ENCODE results near the gene CFAP74.

CFAP74 gene

DNA sequence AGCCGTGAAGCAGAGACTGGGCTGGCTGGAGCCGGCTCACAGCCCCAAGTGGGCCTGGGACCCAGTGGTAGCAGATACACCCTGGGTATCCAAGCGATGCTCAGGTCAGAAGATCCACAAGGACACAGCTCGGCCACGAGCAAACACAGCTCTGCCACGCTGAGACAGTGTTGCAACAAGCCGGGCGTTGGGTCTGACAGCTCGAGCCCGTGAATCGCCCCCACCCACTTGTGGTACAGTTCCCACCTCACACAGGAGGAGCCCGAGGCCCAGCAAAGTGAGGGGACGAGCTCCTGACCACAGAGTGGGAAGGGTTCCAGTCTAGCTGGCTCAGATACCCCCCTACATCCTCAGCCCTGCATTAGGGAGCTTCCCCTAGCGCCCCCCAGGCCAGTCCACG, 37.7 kb upstream of the CFAP74 start:
- DNase-seq (ENCODE audit: low read depth, low spot score) = no peak

DNA sequence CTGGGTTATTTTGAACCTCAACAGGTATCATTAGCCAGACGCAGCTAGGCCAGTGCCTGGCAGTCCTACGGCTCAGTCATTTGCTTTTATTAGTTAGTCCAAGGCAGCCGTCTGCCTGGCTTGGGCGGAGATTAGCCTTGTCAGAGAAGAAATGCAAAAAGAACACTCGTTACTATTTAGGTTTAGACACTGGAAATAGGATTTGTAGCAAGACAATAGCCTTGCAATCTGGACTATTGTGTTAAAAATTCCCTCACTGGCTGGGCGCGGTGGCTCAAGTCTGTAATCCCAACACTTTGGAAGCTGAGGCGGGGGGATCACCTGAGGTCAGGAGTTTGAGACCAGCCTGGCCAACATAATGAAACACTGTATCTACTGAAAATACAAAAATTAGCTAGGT, 35.7 kb upstream of the CFAP74 start:
- no peak for DNase-seq (ENCODE audit: low read depth, low spot score)

DNA sequence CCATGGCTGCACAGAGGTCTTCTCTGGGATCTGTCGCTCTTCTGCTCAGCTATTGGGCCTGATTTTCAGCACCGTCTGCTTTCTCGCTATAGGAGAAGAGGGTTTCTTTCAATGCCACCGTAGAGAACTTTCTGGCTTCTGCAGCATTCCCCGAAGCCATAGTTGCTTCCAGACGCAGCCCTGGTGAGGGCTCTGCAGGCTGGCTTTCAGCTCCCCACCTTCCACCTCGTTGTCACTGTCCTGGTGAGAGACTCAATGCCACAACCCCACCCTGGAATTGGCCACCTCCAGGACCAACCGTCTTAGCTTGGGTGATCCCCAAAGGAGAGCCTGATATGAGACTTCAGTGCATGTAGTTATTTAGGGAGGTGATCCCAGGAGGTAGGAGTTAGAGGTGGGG, 34.6 kb upstream of the CFAP74 start:
- no peak for DNase-seq (ENCODE audit: low read depth, low spot score)

DNA sequence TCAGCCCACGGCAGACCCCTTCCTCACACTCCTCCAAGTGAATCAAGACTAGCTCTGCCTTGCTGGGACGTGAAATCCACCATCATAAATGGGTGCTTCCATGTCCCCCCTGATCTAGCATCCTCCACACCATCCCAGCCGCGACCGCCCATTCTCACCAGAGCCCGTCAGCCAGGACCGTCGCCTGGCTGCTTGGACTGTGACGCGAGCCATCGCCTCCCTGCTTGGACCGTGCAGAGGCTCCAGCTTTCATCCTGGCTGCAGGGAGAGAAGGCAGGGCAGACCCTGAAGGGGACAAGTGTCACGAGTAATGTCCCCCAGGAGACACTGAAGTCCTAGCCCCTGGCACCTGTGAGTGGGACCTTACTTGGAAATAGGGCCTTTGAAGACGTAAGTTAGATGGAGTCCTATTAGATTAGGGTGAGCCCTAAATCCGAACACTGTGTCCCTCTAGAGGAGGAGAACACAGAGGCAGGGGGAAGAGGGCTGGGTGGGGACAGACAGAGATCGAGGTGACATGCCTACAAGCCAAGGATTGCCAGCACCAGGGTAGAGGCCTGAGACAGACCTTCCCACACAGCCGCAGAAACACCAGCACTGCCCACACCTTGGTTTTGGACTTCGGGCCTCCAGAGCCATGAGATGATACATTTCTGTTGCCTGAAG, 33.9 kb upstream of the CFAP74 start:
- DNase-seq (ENCODE audit: low read depth, low spot score) = no peak

DNA sequence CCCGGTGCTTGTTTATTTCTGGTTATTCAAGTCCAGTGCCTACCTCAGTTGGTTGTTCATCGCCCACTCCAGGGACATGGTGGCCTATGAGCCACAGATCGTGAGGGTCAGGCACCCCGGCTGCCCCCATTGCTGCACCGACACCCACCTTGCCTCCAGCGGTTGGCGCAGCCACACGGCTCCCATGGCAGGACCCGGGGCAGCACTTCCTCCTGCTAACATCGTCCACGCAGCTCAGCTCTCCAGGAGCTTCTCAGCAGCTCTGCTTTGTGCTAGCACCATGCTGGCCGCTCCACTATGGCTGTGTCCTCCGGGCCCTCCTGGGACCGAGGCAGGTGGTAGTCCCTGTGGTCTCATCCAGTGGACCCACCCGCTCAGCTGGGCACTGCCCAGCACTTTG, 32.7 kb upstream of the CFAP74 start:
- no peak for DNase-seq (ENCODE audit: low read depth, low spot score)

DNA sequence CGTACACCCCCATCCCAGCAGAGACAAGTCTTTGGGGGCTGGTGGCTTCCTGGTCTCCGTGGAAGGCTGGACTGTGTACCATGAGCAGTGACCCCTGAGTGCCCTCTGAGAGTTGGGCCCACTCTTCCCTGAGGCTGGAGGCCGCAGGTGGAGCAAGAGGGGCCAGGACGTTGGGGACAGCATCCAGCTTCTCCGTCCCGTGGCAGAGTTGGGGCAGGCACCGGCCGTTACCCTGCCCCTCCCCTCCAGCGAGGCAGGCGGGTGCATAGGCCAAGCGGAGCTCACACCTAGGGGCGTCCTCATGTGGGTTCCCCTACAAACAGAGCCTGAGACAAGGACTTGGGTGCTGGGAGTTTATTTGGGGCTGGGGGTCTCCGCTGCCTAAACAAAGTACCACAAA, 29.6 kb upstream of the CFAP74 start:
- no peak for DNase-seq (ENCODE audit: low read depth, low spot score)

DNA sequence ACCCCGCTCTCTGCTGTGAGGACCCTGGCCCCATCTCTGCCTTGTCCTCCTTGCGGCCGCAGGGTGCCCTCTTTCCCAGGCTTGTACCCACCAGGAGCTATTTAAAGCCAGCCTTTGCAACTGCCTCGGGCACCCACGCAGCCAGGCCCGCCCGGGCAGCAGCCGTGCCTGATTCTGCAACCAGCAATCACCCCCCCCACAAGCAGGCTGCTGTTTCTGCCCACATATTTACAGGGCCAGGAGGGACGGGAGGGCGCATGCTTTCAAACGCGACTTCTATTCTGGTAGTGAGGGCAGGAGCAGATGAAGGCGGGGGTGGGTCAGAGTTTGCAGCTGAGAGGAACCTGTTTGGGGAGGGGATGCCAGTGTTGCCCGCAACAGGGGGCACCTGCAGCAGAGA, 29.2 kb upstream of the CFAP74 start:
- DNase-seq (ENCODE audit: low read depth, low spot score) = no peak

DNA sequence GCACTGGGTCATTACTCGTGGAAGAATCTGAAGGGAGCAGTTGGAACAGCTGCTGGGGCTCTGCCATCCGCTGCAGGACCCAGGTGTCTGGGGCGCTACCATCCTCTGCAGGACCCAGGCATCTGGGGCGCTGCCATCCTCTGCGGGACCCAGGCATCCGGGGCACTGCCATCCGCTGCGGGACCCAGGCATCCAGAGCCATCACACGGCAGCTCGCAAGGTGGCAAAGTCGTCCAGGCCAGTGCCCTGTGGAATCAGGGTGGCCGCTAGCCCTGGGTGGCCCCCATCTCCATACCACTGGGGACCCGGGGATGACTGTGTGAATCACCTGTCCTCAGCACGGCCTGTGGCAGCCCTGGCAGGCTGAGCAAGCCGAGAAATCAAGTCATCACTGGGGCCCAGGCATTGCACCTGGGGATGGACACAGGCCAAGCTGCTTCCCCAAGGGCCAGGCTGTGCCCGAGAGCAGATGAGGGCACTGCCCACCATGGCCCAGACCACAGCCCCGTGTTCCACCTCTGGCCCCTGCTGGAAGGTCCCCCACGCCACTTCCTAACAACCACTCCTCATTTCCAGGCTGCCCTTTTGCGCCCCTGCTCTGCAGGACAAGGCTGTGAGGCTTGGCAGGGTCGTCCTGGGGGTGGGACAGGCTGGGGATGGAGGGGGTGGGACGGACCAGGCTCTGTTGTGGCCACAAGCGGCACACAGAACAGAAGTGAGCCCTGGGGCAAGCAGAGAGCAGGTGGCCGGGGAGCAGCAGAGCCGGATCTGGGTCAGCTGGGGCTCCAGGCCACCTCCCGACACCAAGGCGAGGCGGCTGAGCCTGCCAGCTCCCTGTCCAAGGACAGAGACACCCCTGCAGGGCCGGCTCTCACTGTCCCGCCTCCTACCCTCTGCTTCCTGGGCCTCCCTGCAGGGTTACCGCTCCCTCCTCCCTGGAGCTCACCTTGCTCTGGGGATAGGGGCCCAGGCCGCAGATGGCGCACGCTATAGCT, 28.3 kb upstream of the CFAP74 start:
- no peak for DNase-seq (ENCODE audit: low read depth, low spot score)

DNA sequence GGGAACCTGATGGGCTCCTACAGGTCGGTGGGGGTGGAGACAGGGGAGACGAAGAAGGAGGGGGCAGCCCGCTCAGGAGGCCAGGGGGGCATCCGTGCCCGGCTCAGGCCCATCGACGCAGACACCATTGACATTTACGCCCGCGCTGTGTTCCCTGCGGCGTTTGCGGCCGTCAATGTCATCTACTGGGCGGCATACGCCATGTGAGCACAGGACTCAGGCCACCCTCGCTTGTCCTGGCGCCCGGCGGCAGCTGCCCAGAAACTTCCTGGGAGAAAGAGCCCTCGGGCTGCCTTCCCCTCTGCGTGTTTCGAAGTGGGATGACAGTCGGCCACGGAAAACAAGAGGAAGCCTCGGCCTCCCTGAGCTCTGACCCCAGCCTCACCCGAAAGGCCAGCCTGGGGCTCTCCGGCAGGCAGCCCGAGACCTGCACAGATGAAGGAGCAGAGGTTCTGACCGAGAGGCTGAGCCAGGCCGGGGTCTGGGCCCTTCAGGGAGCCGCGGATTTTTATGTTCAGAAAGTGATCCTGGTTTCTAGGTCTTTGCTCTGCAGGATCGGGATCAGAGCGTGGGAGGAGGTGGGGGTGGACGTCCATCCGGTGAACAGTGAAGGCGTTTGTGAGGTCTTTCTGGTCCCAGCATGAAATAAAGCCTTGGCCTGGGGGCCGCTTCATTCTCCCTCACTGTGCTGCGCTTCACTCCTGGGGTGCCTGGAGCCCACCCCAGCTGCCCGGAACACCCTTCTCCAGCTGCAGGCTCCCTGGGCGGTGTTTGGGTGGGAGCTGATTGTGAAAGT, 26.7 kb upstream of the CFAP74 start:
- no peak for DNase-seq (ENCODE audit: low read depth, low spot score)

DNA sequence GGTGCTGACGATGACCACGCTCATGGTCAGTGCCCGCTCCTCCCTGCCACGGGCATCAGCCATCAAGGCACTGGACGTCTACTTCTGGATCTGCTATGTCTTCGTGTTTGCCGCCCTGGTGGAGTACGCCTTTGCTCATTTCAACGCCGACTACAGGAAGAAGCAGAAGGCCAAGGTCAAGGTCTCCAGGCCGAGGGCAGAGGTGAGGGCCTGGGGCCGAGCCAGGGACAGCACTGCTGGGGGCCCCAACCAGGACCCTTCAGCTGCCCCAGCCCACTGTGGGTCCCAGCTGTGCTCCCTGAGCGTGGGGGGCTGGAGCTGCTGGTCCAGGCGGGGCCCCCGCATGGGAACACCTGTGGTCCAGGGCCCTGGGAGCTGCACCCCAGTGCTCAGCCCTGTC, 26.0 kb upstream of the CFAP74 start:
- DNase-seq (ENCODE audit: low read depth, low spot score) = no peak

DNA sequence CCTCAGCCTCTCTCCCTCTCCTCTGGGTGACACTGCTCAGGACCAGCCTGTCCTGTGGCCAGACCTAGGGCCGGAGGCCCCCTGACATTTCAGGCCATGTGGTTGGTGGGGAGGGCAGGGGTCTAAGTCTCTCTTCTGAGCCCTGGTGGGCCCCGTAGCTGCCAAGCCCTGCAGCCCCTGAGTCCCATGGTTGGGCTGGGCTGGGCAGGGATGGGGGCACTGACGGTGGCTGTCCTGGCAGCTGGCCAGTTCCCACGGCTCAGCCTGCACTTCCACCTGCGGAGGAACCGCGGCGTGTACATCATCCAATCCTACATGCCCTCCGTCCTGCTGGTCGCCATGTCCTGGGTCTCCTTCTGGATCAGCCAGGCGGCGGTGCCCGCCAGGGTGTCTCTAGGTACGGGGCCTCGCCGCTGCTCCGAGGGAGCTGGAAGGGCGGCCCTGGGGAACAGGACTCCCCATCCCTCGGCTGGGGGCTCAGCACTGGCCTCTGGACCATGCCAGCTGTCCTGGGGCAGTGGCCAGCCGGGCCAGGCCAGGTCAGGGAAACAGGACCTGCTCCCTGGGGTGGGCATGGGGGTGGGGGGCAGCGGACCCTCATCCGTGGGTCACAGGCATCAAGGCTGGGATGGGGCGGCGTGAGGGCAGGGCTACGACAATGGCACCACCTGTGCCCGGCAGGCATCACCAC, 25.4 kb upstream of the CFAP74 start:
- no peak for DNase-seq (ENCODE audit: low read depth, low spot score)

DNA sequence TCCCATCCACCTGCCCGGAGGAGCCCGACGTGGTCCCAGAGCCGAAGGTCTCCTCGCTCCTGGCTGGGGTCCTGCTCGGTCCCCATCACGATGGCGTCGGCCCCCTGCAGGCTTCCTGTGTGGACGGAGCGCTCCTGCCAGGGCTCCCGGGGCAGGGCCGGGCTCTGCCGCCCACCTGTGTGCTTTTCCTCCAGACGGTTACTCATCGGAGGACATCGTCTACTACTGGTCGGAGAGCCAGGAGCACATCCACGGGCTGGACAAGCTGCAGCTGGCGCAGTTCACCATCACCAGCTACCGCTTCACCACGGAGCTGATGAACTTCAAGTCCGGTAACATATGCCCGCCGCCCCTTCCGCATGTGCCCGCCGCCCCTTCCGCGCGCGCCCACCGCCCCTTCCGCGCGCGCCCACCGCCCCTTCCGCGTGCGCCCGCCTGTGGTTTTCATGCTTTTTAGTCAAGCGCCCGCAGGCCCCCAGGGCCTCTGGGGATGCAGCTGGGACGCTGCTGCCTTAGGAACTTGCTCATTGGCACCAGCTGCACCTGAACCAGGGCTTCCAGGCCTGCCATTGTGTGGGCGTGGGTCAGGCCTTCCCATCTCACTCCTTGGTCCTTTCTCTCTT, 24.5 kb upstream of the CFAP74 start:
- no peak for DNase-seq (ENCODE audit: low read depth, low spot score)

DNA sequence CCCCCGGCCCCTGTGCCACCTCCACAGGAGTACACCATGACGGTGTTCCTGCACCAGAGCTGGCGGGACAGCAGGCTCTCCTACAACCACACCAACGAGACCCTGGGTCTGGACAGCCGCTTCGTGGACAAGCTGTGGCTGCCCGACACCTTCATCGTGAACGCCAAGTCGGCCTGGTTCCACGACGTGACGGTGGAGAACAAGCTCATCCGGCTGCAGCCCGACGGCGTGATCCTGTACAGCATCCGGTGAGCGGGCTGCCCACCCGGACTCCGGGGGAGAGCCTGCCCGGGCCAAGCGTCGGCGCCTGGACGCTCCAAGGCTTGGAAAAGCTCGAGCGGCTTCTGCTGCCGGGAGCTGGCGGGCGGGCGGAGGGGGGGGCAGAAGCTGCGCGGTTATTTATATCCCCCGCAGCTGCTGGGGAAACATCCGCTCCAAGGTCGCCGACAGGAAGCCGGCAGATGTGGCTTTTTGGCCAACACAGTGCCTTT, 21.9 kb upstream of the CFAP74 start:
- DNase-seq (ENCODE audit: low read depth, low spot score) = no peak

DNA sequence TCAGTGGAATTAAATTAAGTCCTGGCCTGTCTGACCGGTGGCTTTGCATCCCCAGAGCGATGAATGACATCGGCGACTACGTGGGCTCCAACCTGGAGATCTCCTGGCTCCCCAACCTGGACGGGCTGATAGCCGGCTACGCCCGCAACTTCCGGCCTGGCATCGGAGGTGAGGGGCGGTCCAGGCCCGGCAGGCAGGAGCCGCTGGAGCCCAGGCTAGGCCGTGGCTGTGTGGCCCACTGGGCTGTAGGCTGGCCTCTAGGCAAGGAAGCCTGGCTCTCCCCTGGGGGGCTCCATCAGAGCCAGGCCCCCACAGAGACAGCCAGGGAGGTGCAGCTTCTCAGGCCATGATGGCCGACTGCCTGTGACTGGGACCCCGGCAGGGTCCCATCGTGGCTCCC, 21.3 kb upstream of the CFAP74 start:
- no peak for DNase-seq (ENCODE audit: low read depth, low spot score)

DNA sequence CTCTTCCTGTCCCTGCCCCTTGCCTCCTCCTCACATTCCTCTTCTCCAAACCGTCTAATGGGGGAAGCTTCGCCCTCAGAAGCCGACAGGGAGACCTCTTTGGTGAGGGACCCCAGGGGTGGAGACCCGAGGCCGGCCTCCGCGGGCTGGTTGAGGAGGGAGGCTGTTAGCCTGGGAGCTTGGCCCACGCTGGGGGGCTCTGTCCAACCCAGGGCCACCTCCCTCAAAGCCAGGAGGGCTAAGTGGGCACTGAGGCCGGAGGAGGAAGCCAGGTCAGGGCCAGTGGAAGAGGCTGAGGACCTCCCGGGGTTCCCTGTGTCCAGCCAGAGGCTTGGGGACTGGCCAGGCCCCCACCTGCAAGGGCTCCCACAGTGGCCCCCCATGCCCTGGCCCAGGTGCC, 20.9 kb upstream of the CFAP74 start:
- no peak for DNase-seq (ENCODE audit: low read depth, low spot score)

DNA sequence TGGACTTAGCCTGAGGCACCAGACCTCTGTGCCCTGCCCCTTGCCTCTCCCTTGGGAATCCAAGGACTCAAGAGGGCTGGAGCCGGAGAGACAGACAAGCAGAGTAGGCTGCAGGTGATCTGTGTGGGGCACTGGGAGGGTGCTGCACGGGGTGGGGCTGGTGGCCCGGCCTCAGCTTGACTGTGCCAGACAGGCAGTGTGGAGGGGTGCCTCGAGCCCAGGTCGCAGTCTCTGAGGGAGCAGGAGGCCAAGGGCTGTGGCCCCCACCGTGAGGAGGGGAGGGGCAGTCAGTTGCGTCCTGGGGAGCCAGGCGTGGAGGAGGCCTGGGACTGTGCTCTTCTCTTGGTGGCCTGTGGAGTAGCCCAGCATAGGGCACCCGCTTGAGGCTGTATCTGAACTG, 19.6 kb upstream of the CFAP74 start:
- DNase-seq (ENCODE audit: low read depth, low spot score) = no peak

DNA sequence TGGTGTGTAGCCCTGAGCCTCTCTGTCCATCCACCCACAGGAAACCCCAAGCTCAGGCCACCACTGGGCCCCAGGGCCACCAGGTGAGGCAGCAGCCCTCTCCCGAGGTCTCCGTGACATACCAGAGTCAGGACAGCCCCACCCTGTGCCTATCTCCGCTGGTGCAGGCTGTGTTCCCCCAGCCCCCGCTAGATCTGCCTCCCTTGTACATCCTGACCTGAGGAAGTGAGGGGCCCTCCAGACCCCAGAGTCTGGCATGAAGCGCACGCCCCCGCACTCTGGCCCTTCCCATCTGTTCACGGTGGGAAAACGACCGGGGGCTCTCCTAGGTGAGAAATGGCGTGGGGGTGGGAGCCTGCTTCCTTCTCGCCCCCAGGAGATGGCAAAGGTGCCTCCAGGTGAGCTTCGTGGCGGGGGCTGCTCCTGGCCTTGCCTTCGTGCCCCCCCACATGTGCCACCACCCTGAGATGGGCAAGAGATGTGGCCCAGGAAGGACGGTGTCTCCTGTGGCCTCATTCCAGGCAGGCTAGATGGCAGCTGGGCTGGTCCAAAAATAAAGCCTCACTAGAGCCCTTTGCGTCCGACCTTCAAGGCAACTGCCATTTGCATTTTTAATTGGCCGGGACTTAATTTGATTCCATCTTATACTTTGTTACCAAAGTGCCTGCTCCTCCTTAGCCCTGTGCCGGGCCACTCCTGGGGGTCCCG, 18.6 kb upstream of the CFAP74 start:
- DNase-seq (ENCODE audit: low read depth, low spot score) = no peak

DNA sequence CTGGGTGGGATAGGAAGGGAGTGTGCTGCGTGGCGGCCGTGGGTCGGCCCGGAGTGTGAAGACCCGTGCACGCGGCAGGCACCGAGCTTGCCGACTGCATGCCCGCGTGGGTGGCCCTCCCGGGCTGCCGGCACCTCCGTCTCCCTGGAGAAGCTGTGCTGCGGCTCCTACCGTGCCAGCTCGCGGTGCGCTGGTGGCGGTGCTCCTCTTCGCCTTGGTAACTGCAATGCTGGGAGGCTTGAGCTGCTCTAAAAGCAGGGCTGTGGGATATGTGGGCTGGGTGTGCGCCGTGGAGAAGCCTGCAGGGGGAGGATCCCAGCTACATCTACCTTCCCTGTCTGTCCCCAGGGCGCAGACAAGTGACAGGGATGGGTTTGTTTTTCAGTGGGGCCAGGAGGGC, 18.0 kb upstream of the CFAP74 start:
- no peak for DNase-seq (ENCODE audit: low read depth, low spot score)

DNA sequence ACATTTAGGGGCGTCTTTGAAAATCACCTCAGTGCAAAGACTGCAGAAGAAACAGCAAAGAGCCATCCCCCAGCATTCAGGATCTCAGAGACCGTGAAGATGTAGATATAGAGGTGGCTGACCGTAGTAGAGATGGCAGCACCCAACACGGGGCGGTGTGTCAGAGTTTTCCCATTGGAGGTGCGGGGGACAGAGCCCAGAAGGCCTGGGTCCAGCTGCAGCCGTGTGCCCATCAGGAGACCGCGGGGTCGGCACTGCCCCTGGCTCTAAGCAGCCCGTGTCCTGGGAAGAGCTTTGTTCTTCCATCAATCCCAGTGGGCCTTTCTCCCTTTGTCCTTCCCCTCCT, 16.7 kb upstream of the CFAP74 start:
- DNase-seq (ENCODE audit: low read depth, low spot score) = no peak

DNA sequence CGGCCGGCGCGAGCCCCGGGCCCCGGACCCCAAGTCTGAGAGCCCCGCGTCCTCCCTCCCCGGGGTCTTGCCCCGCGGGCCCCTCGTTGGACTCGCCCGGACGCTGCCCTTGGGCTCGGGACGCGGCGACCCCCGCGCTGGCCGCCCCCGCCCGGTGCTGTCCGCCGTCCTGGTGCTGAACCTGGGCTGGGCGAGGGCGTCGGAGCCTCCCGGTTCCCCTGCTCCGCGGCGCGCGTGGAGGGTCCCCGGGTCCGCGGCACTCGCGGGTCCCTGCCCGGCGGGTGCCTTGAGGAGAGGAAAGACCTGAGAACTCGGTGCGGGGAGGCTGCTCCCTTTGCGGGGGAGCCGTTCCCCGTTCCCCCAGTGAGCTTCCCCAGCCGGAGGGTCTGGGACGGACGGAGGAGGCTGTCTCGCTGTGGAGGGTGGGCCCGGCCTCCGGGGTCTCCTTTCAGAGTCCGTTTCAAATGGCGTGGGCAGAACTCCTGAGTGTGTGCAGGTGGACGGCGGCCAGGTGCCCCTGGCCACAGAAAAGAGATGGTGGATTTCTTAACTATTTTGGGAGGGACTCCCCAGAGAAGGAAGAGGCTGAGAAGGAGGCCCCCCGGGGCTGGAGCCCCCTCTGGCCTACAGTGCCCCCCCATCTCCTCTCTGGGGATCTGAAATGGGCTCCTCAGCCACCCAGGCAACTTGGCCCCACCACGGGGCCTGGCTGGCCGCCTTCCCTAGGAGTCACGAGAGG, 16.2 kb upstream of the CFAP74 start:
- DNase-seq (ENCODE audit: low read depth, low spot score) = no peak
